HG03139 (cell line): ENCODE data around the gene BNC2.

ENCODE experiments used
- ATAC-seq: cut with Tn5 transposase; IDR thresholded peaks from one replicate; pipeline ENCODE4 v1.9.1; 2021; ENCODE audit not compliant: unreplicated experiment

The BNC2 gene

DNA sequence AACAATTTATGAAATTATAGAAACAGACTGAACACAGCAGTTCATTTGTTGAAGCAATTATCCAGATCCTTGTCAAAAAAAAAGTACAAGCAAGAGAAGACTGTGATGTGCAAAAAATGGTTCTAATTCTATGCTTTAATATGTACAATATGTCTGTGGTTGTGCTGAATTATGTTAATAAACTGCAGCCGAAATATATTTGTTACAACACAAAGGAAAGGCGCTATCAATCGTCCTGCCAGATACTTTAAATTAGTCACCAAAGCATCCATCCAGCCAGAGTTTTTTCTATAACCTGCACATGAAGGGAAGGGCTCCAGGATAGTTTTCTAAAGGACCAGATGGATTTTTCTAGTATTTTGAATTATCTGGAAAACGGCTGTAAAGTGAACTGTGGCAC lies 259.5 kb downstream of the BNC2 start:
- ATAC-seq, result no peak

DNA sequence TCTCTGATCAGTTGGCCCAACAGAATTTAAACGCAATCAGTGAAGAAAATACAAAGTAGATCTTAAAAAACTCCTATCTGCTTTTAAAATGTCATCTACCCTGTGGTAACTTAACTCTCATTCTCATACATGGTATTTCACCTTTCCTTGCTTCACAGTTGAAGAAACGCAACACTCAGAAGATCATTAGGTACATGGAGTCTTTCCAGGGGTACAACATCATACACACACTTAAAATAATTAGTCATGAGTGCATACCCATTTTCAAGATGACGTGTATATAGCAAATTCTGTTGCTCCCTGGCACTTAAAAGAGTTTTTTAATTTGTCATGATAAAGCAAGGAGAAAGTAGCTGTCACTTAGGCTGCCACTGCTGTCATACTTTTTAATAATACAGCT lies 259.9 kb downstream of the BNC2 start:
- ATAC-seq, result no peak

DNA sequence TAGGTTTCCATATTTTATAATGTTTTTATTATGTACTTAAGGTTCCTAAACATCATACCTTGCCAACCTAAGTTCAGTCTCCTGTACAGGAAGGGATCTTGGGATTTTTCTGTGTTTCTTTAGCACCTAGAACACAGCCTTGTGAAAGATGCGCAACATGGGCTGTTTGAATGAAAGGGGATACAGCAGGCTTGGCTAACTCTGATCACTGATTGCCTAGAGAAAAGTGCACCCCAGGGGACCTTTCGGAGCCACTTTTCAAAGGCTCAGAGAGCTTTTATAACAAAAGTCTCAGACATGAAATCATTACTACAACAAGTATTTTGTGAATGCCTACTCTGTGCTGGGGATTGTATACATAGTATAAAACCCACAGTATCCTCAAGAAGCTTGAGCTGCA lies 261.6 kb downstream of the BNC2 start:
- ATAC-seq, result no peak

DNA sequence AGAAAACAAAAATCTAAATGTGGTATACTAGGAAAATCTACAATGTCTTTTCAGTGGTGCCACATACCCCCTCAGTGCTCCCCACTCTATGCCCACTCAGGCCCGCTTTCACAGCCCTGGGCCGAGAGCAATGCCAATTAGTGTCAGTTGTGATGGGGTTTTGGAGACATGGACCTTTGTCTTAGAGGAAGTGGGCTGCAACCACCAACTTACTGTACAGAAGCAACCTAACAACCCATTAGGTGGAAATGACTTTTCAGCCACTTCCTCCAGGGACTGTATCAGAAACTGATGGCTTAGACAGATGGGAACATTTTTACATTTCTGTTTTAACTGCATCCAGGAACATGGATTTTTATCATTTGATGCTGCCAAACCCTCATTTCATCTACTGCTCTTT lies 268.0 kb downstream of the BNC2 start:
- no peak for ATAC-seq

DNA sequence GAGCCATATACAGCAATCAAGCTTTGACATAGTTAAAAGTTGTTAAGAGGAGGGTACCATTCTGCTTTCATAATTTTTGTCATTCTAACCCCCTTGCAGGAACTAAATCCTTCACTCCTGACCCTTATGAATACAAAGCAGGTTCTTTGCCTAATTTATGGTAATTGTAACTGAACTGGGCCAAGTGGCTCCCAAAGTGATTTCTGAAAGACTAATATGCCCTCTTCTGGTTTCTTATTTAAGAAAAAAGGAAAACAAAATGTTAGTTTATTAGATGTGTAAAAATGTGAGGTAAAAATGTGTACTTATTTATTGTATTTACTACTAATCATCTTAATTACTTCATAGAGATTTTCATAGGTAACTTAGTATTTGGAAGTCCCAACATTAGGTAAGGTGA lies 268.5 kb downstream of the BNC2 start:
- no peak for ATAC-seq

DNA sequence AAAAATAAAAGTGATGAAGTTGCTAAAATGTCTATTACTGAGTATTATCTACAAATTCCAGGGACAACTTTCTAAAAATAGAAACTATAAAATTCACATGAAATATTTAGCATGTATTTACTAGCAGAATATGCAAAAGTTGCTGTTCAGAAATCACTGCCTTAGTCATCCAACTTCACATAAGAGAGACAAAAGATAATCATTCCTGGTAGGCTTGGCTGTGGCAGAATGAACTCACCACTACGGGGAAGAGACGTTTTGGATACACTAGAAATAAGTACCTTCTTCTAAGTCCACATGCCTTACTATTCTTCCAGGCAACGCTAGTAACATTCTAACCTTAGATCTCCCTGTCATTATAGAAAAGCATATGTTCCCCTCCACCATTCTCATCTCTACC lies 272.2 kb downstream of the BNC2 start:
- no peak for ATAC-seq

DNA sequence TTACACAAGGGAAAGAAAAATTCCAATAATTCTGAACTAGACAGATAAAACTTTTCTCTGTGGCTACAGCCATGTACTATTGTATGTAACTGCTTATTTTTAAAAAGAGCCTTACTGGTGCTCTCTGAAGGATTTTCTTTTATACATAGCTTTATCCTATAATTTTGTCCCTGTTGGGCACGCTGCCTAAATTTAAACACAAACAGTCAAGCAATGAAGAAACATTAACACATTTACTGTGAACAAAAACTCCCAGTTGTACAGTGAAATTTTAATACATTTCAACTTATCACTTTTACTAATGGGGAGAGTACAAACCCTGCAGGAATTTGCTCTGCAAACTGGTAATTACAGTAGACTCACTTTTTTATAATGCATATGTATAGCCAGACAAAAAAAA lies 273.3 kb downstream of the BNC2 start:
- no peak for ATAC-seq

DNA sequence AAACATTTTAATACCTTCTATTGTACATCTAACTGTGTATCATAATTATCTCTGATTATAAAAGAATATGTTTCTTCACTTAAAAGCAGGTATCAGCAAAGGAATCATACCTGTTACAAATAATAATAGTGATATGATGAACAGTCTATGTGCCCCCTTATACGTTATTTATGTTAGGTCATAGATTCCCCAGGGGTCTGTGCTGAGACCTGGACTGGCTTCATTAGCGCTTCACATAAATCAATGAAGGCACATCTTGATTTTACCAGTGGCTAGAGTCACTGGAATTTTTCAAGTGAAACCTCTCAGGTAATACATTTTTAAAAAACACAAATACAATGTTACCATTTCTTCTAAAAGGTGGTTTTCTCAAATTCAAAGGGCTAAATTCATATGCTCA lies 275.2 kb downstream of the BNC2 start:
- no peak for ATAC-seq

DNA sequence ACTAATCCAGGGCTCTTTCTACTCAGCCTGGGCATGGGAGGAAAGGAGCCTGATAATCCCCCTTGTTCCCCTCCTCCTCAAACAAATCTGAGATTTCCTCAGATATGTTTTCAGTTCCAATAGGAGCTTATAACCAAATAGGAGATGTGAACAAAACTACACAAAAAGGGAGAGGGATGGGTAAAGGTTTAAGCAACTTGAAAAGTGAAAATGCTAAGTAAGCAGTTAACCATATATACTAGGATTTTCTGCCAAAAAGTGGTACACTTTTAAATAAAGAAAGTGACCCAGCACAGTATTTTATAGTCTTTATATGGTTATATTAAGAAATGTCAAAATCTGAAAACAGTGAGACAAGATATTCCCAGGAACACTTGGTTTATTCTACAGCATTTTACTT lies 275.7 kb downstream of the BNC2 start:
- no peak for ATAC-seq

DNA sequence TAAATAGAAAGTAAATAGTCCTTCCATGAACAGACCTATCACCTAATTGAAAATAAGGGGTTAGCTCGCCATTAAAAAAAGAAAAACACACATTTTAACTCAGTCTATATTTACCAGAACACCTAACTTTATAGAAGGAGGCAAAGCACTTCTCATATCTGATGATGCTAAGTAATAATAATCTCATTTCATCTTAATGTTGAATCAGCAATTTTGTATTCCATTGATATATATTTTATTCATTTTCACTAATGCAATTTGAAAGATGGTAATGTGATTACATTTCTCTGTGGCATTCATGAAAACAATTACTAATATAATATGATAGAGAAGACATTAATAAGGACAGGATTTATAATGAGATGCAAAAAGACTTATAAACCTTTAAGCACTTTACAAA lies 276.7 kb downstream of the BNC2 start:
- no peak for ATAC-seq

DNA sequence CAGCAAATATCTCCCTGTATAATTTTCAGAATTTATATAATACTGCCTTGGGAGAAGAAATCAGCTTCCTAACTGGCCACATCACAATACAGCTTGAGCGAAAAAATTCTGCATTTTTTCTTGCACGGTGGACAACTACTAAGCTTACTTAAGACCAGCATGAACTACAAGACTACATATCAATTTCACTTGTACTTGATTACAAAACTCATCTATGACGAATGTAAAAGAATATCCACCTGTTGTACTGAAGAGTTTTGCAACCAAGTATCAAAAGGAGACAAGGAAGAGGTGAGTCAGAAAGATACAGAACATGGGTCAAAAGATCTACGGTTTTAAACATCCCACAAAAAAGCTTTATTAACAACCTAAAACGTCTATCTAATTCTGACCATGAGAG lies 279.4 kb downstream of the BNC2 start:
- ATAC-seq, result no peak

DNA sequence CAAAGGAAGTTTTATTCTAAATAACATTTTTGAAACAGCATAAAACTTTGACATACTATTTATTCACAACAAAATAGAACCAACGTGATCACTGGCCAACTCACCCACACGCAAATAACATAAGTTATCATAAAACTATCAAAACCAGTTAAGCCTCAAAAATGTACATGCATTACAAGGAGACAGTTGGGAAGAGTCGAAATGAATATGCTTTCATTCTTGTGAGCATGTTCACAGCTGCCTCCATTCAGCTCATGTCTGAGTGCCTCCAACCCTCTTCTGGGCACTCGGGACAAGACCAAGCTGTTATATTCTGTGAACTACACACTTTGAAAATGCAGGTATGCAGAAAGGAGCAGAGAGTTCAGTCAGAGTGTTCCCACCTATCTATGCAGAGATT lies 284.9 kb downstream of the BNC2 start:
- ATAC-seq, result no peak

DNA sequence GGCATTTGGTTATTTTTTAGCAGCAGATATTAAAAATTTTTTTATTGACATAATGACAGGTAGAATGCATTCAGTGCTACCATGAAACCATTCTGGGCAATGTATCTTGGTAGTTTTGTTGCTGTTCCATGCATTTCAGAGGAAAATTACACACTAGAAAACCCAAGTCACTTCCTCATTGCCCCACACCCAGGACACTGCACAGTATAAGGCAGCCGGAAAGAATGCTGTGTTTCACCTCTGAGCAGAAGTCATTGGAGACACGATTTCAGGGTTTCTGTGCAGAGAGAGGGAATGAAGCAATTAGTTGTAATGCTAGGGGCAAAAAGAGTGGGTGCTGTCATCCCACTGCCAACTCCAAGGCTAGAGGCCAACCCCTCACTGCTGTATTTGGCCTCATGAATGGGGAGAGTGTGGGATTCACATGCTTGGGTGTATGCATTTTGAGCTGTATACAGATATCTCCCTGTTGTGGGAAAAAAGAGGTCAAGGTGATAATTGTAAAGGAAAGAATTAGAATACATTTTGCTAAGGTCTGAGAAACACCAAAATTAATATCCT lies 290.5 kb downstream of the BNC2 start:
- no peak for ATAC-seq

DNA sequence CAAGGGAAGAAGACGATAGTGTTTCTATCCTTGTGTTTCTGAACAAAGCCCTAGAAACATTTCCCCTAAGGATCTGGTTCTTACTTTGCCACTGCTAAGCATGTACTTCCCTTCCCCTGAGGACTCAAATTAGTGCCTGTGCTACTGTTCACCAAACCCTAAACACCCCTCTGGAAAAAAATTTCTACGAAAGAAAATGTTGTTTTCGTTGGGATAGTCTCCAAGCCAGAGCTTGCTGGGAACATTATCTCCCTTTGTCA lies 294.6 kb downstream of the BNC2 start:
- ATAC-seq, result no peak

DNA sequence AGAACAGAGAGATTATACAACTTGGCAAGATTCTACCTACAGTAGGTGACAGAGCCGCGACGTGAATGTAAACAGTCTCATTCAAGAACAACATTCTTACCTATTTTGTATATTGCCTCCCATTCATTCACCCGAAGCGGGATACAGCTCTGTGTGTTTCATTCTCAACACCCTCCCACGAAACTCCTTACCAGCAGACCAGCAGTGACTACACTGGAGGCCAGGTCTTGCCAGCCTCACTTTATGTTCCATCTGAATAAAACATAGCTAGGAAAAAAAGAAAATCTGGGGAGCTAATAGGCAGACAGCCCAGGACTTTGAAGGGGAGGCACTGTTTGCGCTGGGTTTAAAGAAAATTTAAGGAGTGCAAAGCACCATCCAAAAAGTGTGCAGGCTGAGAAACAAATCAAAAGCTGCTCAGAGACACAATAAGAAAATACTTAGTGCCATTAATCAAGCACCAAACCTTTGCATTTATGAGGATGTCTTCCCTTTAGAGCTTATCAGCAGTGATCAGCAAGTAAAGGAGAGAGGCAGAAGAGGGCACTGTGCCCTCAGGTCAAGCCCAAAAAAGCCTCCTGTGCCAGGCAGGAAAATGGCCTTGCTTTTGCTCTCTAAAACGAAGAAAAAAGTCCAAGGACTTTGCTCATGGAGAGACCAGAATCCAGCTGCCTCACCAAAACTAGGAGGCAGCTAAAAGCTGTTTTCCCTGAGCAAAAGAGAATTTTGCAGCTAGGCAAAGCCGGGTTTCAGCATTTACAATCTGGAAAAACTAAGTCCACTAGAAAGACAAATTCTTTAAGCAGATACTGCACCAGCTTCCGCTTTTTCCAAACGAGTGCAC lies 295.1 kb downstream of the BNC2 start:
- ATAC-seq, result no peak

DNA sequence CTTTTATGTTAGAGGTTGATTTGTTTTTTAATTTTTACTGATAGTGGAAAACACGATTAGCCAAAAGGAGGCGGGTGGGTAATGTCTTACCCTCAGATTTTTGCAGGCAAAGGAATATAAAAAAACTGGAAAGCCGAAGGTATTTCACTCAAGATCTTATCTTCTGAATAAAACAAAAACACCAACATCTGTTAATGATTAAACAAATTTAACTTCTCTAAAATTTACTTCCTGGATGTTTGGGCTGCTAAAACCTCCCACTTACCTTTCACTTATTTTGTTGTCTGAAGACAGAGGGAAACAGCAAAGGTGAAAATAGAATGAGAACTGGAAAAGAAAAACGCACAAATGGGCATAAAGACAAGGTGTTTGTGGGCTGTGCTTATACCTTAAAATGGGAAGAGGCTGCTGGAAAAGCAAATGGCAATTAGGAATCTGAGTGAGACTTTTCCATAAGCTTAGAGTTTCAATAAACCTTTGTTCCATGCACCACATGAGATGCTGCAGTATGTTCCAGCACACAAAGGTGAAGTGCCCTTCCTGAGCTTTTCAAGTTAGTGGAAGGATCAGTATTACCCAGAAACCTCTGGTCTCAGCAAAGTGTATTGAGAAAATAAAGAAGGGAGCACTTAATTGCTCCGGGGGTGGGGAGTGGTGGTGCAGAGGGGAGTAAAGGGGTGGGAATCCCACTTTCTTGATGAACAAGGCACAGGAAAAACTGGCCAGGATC lies 298.3 kb downstream of the BNC2 start:
- ATAC-seq, result no peak

DNA sequence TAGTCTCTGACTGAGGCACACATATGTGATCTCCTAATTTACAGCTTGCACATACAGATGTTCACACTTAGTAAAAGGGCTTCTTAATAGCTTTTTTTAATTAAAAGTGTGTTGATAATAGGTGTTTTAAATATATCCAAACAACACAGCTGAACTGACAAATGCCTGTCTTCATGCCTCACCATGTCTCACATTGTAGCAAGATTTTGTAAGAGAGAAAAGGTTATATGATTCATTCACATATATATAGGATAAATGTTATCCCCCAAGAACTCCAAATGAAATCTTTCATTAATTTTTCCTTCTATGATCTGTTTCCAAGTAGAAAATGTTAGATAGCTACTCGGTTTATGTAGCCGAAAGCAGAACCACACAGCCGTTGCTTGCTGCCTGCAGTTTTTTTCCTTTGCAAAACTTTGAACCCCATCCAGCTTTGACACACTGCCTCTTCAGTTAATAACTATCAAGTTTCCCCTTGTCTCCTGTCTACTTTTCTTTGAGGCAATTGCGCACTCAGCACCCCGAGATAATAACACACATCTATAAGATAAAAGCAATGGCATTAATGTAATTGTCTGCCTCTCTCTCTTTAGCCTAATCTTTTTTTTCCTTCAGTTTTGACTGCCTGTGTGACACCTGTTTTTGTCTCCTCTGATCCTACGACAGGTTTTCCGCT lies 299.2 kb downstream of the BNC2 start:
- no peak for ATAC-seq

DNA sequence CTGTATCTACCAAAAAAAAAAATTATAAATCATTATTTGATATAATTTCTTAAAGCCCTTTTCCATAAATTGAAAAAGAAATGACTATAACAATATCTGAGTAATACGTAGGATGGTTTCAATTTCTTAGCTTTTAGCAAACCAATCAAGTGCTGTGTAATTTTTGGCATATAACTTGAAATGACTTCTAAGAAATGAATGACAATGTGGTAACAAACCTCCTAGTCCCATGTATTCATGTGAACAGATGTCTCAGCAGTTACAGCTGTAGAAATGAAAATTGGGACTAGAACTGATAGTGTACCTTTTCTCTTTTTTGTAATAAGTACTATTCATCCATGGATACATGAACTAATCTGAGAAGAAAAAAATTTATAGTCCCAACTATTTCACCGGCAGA lies 307.0 kb downstream of the BNC2 start:
- no peak for ATAC-seq

DNA sequence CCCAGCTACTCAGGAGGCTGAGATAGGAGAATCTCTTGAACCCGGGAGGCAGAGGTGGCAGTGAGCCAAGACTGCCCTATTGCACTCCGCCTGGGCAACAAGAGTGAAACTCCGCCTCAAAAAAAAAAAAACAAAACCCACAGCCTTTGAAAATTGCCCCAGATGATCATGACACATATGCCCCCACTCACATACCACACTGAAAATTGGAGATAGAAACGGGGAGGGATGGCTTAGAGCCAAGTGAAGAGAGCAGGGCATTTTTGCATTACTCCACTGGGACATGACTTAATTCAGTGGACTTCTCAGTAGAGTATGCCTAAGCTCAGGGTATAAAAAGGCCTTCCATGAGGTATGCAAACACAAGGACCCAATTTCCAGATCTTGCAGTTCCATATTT lies 309.3 kb downstream of the BNC2 start:
- no peak for ATAC-seq

DNA sequence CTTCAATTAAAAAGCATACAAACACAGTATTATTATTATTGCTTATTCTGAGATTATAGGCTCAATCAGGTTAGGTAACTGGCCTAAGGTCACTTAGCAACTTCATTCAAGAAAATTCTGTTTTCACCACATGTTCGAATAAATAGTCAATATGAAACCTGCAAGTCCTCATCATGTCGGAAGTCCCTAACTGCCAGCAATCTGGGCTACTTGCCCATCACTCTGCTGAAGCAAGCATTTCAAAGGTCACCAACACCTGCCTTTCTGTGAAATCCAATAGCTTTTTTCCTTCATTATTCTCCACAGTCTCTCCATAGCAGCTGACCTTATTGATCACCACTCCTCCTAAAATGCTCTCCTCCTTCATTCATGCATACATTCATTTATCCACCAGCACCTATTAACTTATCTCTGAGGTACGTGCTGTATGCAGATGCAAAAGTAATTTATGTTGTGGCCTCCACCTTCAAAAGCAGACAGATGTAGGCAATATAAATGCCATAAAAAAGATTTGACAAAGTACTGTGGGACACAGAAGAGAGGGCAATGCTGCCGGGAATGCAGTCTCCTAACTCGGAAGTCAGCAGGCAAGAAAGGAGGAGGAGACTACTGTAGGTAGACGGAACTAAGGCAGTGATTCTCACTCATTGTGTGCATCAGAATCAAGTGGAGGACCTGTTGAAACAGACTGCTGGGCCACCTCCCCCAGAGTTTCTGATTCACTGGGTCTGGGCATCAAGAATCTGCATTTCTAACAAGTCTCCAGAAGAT lies 310.9 kb downstream of the BNC2 start:
- no peak for ATAC-seq

DNA sequence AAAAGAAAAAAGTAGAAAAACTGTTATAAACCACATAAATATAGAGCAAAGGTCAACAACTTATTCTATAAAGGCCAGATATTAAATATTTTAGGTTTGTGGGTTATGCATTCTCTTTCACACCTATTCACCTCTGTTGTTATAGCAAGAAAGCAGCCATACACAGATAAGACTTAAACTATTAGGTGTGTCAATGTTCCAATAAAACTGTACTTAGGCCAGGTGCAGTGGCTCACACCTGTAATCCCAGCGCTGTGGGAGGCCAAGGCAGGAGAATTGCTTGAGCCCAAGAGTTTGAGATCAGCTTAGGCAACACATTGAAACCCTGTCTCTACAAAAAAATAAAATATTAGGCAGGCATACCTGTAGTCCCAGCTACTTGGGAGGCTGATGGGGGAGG lies 314.7 kb downstream of the BNC2 start:
- ATAC-seq, result no peak
